Stimulated activated CD8-positive, alpha-beta memory T cell treated with anti-CD3 and anti-CD28 coated beads, Interleukin-12 subunit alpha, Interleukin-12 subunit beta, amount 100 ng/mL, for 4 hours (primary cell): ENCODE data around the gene DLG3.

ENCODE experiments used
- DNase-seq: peaks from one replicate; pipeline ENCODE4 v3.0.0-alpha.2; 2020; ENCODE audit warnings: low read depth

Gene DLG3

DNA sequence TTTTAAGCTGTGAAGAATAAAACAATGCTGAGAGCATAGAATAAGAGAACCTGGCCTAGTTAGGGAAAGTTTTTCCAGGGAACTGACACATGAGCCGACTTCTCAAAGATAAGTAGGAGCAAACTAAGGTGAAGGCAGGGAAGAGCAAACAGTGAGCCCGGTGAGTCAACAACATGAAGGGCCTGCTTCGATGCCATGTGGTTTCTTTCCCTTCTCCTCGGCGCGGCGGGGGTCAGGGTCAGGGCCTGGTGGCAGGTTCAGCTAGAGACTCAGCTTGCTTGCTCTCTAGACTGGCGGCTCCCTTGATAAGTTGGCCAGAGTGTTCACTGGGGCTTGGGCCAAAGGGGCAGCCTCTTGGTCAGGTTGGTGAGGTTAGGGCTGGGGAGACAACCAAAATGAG, 81.1 kb downstream of the DLG3 start:
- no peak for DNase-seq

GRCh38 chrX:70527053-70527452, 82.4 kb downstream of the DLG3 start:
- DNase-seq = no peak

DNA sequence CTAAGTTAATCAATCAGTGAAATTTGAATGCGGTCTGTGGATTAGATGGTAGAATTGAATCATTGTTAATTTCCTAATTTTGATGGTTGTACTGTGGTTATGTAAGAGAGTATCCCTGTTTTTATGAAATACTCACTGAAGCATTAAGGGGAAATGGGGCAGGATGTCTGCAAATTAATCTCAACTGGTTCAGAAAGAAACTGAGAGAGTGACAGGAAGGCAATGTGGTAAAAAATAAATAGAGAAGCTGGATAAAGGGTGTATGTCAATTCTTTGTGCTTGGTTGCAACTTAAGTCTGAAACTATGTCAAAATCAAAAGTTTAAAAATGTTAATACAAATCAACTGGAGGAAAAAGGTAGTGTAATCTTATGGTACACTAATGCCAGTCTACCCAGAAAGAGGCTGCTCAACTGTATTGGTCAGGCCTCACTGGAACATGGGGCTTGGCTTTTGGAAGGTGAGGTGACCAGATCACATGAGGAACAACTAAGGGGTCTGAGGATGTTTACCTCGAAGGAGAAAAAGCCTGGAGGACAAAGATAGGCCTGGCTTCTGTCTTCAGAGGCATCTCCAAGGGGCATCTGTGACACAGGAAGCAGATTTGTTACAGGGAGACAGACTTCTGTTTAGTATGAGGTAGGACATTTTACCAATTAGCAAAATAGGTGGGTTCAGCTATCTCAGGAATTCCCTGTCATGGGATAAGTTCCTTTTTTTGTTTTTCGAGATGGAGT, 83.1 kb downstream of the DLG3 start:
- no peak for DNase-seq

GRCh38 chrX:70535198-70535597, 90.6 kb downstream of the DLG3 start:
- no peak for DNase-seq

- DNase-seq = no peak
These were observed 104.8 kb downstream of the DLG3 start for GRCh38 chrX:70549429-70549828.

GRCh38 chrX:70552130-70552704, 107.6 kb downstream of the DLG3 start:
- DNase-seq = no peak

- DNase-seq = no peak
These were observed 108.9 kb downstream of the DLG3 start for GRCh38 chrX:70553516-70553915.

DNA sequence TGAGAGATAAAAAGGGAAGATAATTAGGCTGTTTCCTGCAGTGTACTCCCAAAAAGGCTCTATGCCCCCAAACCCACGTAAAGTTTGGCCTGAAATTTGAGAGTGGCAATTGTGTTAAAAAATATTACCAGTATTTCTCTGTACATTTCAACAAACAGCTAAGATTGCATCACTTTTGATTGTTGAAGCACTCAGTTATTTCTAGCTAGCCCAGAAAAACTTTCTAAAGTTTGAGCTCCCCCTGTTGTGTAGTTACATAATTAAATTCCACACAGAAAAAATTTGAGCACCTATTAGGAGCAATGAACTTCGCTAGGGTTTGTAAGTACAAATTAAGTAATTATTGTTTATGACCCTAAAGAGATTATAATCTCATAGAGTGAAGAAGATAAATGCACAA, 109.4 kb downstream of the DLG3 start:
- DNase-seq = no peak

DNA sequence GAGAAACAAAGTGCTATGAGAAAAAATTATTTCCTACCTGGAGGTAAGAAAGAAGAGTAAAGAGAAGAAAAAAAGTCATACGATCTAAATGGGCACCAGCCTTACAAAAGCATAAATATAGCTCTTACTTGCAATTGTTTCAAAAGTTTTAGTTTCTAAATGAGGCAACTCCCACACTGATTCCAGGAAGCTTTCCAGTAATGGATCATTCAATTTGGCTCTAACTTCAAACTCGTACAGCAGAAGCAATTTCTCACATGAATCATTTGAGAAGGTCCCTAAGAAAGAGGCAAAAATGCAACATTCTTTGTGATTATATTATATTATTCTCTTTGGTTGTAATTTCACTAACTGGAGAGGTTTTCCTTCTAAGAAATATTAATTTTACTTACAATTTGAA, 109.9 kb downstream of the DLG3 start:
- no peak for DNase-seq

- no peak for DNase-seq
These were observed 110.3 kb downstream of the DLG3 start for GRCh38 chrX:70554948-70555347.
